Daoy (cell line): Measurements from ENCODE around the gene AAK1. TPM values are rescaled to one million over a fixed set of nuclear protein-coding genes. Genes with fewer than 3 reads are reported as not detected.

Experiments
- DNase-seq: peaks from one replicate; pipeline ENCODE4 v3.0.0-alpha.2; 2015; ENCODE audit warnings: low read depth
- total RNA-seq: library from RNA; depleted of rRNA; stranded (reverse); fragments of >200 nt; shearing (Covaris generic); gene quantifications from 2 replicates; pipeline ENCODE4 v1.2.3, GENCODE V29; 2014

The AAK1 gene
- total RNA-seq, 1 experiment from 2014 or later: 23.4 TPM

- no peak for DNase-seq
Measured at GRCh38 chr2:69493268-69493667, 150.3 kb downstream of the AAK1 start.

GRCh38 chr2:69491864-69492263 lies 151.7 kb downstream of the AAK1 start:
- no peak for DNase-seq

DNA sequence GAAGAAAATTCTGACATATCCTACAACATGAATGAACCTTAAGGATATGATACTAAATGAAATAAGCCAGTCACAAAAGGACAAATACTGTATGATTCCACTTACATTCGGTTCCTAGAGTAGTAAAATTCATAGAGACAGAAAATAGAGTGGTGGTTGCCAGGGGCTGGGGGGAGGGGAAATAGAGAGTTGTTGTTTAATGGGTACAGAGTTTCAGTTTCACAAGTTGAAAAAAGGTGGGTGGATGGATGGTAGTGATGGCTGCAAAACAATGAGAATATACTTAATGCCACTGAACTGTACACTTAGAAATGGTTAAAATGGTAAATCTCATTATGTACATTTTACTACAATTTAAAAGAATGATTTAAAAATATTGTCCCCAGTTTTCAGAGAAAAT lies 153.1 kb downstream of the AAK1 start:
- DNase-seq: no peak

DNA sequence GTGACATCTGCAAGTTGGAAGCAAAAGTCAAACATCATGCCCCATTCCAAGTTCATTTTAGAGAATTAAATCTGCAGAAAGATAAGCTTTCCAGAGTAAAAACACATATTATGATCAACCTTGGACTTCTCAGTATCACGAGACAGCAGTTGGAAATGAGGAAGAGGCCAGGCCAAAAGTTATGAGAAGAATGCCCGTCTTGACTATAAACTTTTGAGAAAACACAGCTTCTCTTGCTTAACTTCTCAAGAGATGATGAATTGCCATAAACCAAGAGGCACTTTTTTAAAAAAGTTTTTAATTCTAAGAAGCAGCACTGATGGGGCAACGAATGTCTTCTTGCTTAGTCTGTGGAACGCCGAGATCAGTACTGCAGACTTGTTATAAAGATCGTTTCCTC lies 153.7 kb downstream of the AAK1 start:
- DNase-seq: no peak

DNA sequence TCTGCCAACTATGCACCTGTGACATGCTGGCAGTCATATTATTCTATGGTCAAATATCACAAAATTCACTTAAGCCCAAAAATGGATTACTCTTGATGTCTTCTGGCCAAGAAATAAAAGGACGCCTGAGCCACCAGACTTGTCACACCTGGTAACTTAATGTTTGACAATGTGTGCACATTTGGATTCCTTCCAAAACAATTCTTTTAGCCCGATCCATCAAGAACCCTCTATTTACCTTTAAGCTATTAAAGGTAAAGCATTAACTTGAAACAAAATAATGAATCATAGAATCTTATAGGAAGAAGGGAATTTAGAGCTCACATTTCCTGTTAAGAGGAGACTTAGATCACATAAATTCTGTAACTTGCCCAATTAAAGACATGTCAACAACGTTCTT lies 159.8 kb downstream of the AAK1 start:
- DNase-seq: no peak

GRCh38 chr2:69483024-69483423 lies 160.5 kb downstream of the AAK1 start:
- DNase-seq: no peak

GRCh38 chr2:69482471-69482870 lies 161.1 kb downstream of the AAK1 start:
- DNase-seq: no peak

GRCh38 chr2:69481421-69481820 lies 162.1 kb downstream of the AAK1 start:
- no peak for DNase-seq

DNA sequence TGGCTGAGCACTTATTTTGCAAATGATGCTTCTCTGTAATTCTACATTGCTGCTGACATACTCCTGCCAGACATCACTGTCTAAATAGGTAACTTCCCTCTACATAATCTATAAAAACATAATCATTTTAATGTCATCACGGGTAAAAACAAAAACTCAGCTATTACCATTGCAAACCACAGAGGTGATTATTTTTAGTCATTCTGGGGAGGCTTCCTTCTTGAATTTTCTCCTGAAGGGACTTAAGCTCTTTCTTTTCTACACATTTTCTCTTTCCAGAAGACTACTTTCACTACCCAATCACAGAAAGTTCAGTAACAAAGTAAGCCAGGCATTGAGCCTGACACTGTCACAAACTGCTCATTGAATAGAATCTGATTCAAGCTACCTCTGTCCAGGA lies 165.9 kb downstream of the AAK1 start:
- no peak for DNase-seq

DNA sequence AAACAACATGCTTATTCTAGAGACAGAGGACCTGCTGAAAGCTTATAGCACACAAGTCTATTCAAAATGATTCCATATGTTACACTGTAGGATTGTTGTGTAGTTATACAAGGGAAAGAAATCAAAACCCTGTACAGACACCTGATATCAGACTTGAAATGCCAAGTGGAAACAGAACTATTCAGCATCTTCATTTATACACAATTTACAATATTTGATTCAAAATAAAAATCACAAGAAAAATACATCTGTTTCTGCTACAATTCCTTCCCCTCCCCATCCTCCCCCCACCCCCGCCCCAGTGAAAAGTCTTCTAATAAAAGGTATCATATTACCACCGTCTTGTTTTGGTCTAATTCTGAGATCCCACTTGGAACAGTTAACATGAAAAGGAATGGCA lies 168.9 kb downstream of the AAK1 start:
- DNase-seq: no peak

DNA sequence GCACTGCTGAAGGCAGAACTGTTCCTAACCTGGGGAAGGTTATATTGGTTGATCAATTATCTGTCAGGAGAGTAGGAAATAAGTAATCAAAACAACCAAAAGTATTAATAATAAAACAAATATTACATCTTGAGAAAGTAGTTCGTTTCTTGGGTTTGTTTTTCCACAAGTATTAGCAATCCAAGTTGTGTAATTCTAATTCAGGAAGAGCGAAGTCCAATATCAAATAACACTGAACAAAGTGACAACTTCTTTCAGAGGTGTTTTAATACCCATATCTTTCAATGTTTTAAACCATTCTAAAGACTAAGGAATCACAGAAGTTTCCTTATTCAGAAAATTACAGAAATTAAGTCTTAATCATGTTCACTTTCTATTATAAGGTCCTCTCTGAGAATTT lies 171.7 kb downstream of the AAK1 start:
- no peak for DNase-seq

- no peak for DNase-seq
Measured at GRCh38 chr2:69470911-69471310, 172.6 kb downstream of the AAK1 start.

- DNase-seq: no peak
Measured at GRCh38 chr2:69469784-69470183, 173.8 kb downstream of the AAK1 start.

- DNase-seq: no peak
Measured at GRCh38 chr2:69469375-69469774, 174.2 kb downstream of the AAK1 start.

DNA sequence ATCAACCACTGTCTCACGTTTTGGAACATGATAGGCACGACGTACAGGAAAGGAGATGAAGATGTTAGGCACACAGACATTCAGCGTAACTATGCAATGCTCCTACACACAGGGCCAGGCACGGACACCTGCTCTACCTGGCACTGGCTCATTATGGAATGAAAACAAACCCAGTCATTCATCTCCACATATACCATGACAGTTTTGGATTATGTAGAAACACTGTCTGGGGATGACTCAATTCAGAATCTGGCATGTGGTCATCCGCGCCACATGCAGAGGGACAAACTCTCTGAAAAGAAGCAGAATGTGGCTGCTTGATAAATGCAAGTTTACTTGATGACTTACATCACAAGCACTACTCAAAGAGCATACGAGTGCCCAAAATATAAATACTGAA lies 176.8 kb downstream of the AAK1 start:
- DNase-seq: no peak

GRCh38 chr2:69465513-69466456 lies 177.8 kb downstream of the AAK1 start:
- no peak for DNase-seq

DNA sequence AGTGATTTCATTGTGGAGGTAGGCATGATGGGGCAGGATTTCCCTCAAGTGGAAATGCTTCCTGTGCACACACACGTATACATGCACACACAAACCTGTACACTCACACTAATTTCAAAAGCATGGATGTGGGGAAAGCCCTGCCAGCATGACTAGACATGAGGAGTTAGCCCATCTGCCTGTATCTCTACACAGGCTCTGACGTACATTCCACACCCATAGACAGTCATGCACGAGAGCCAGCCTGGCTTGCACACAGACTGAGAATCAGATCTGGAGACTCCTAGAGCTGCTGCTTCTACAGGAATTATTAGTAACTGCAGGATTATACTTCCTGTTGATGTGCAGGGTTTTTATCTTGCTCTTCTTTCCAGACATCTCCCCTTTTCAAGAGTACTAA lies 179.0 kb downstream of the AAK1 start:
- DNase-seq: no peak

DNA sequence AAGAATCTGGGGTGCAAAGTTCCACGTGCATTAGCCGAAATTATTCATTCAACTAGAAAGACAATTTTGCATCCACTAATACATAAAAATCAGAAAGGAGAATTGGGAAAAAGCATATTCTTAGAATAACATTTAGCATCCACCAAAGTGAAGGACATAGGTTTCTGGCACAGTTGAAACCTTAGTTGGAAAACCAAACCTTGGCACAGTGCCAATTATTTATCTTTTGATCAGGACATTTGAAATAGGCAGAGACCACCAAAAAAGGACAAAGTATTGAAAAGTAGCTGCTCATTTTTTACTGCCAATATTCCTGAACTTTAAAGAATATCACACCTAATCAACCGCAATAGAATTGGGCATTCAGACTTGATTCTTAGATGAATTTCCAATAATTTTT lies 180.8 kb downstream of the AAK1 start:
- DNase-seq: no peak

- no peak for DNase-seq
Measured at GRCh38 chr2:69461404-69461803, 182.1 kb downstream of the AAK1 start.

GRCh38 chr2:69459936-69460335 lies 183.6 kb downstream of the AAK1 start:
- DNase-seq: no peak

- DNase-seq: no peak
Measured at GRCh38 chr2:69456950-69457445, 186.5 kb downstream of the AAK1 start.

DNA sequence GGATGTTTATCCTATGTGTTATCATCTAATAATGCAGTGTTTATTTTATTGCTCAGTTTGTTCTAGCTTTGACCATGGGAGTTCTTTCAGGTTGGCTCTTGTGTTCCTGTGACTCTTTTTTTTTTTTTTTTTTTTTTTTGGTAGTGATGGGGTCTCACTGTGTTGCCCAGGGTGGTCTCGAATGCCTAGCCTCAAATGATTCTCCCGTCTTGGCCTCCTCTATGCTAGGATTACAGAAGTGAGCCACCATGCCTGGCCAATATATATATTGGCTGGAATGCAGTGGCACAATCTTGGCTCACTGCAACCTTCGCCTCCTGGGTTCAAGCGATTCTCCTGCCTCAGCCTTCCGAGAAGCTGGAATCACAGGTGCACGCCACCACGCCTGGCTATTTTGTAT lies 187.4 kb downstream of the AAK1 start:
- DNase-seq: no peak

GRCh38 chr2:69454976-69455375 lies 188.6 kb downstream of the AAK1 start:
- DNase-seq: no peak
